Gastroesophageal sphincter (tissue), 4 donors: ENCODE results near the gene STC2. TPM values are rescaled to one million over a fixed set of nuclear protein-coding genes. Genes with fewer than 3 reads are reported as not detected.

Experiments
- ATAC-seq: fragments of 150-250 bp; one replicate; pipeline ENCODE4 v1.9.1; 2016; ENCODE audit warnings: mild to moderate bottlenecking, moderate library complexity
- H3K27ac ChIP-seq, 4 donors: fragments of 200-600 bp; sonication (generic) in 3 of 4; 1 replicate in 3 of 4; 2 replicates in 1 of 4; pipeline ENCODE4 v1.5.1; 2016 to 2019
- H3K27me3 ChIP-seq: fragments of 200-600 bp; sonication (generic); one replicate; pipeline ENCODE4 v1.5.1; 2019
- H3K36me3 ChIP-seq, 2 donors: fragments of 200-600 bp; sonication (generic); one replicate each; pipeline ENCODE4 v1.5.1; 2019; ENCODE audit warnings: control low read depth in 1 of 2
- H3K4me1 ChIP-seq, 3 donors: fragments of 200-600 bp; sonication (generic); 1 replicate in 2 of 3; 2 replicates in 1 of 3; pipeline ENCODE4 v1.5.1; 2016 to 2019; ENCODE audit warnings: control low read depth in 2 of 3
- H3K4me3 ChIP-seq, 2 donors: fragments of 200-600 bp; sonication (generic); one replicate each; pipeline ENCODE4 v1.5.1; 2019; ENCODE audit warnings: mild to moderate bottlenecking in 1 of 2, moderate library complexity in 1 of 2
- H3K9me3 ChIP-seq, 3 donors: fragments of 200-600 bp; sonication (generic); one replicate each; pipeline ENCODE4 v1.5.1; 2017 to 2019; ENCODE audit warnings: control low read depth in 2 of 3
- CTCF ChIP-seq, 4 experiments: fragments of 200-600 bp in 2 of 4; fragments of 450-650 bp in 2 of 4; sonication (generic) in 1 of 4; IDR thresholded peaks; one replicate each; pipeline ENCODE4 v1.5.1; 2017 to 2019; ENCODE audit warnings: antibody characterized with exemption in 4 of 4, mild to moderate bottlenecking in 2 of 4, moderate library complexity in 2 of 4
- EP300 ChIP-seq: sonication (generic); formaldehyde crosslinking; IDR thresholded peaks from one replicate; pipeline ENCODE4 v1.6.1; 2017; ENCODE audit warnings: antibody characterized with exemption, mild to moderate bottlenecking
- POLR2A ChIP-seq, 2 donors: fragments of 450-650 bp; IDR thresholded peaks; one replicate each; pipeline ENCODE4 v1.6.1; 2017; ENCODE audit warnings: antibody characterized with exemption in 2 of 2, mild to moderate bottlenecking in 2 of 2, moderate library complexity in 1 of 2
- POLR2AphosphoS5 ChIP-seq: sonication (generic); formaldehyde crosslinking; IDR thresholded peaks from one replicate; pipeline ENCODE4 v1.6.1; 2017; ENCODE audit warnings: antibody characterized with exemption
- WGBS, 2 donors: methylation state at CpG; one replicate each; pipeline ENCODE4 v1.1.5; 2018; ENCODE audit warnings: low coverage in 1 of 2; 5-methylcytosine and 5-hydroxymethylcytosine counted together
- total RNA-seq, 4 donors: library from RNA; depleted of rRNA; stranded (reverse); fragments of >200 nt; gene quantifications; one replicate each; pipeline ENCODE4 v1.1.0, GENCODE V29; 2016

Gene STC2
- total RNA-seq, 4 donors from 2014 or later: 34.1 to 116 (median 84.6) TPM

- Histone ChIP-seq H3K27ac (no peak overlapping the region), H3K9me3 (no peaks in the 10 kb centered on the region), H3K27me3 (peaks cover 39% of the 10 kb centered on the region), H3K4me1 (peaks cover 0 to 35% (median 27%) of the 10 kb centered on the region in 3 donors), H3K36me3 (no peaks in the 10 kb centered on the region), H3K4me3 (no peak overlapping the region)
- ATAC-seq: peak; percentile 77
- WGBS, 2 donors: 24 to 53% methylated on average over 3 to 12 of the region's 16 CpGs
- TF ChIP-seq EP300: no peak
- peak in 3 of 4 experiments; percentile 98 for TF ChIP-seq CTCF (IDR thresholded peaks at IDR 0.05)
- peak; percentile 33 for TF ChIP-seq POLR2AphosphoS5
- TF ChIP-seq POLR2A (IDR thresholded peaks at IDR 0.05): no peak
Observed at GRCh38 chr5:173331956-173332479, 3.8 kb upstream of the STC2 start.

GRCh38 chr5:173331287-173331686, 3.1 kb upstream of the STC2 start:
- no peak for ATAC-seq
- WGBS, 2 donors: 80 to 87% methylated on average over 1 to 3 of the region's 4 CpGs
- TF ChIP-seq POLR2AphosphoS5: no peak
- no peak for TF ChIP-seq POLR2A (IDR thresholded peaks at IDR 0.05)
- no peak for TF ChIP-seq EP300
- no peak for TF ChIP-seq CTCF (IDR thresholded peaks at IDR 0.05)
- peaks cover 0 to 43% (median 28%) of the 10 kb centered on the region in 3 donors for H3K4me1 ChIP-seq
- H3K36me3 ChIP-seq: no peaks in the 10 kb centered on the region
- H3K4me3 ChIP-seq: no peak overlapping the region
- no peaks in the 10 kb centered on the region for H3K9me3 ChIP-seq
- peaks cover 46% of the 10 kb centered on the region for H3K27me3 ChIP-seq
- no peak overlapping the region for H3K27ac ChIP-seq

GRCh38 chr5:173330338-173331206, 2.4 kb upstream of the STC2 start:
- H3K36me3 ChIP-seq: no peaks in the 10 kb centered on the region
- ATAC-seq: no peak
- 92 to 94% methylated on average over 3 to 7 of the region's 8 CpGs for WGBS, 2 donors
- no peak overlapping the region for H3K4me3 ChIP-seq
- peaks cover 52% of the 10 kb centered on the region for H3K27me3 ChIP-seq
- peak overlapping the region in 2 of 4 donors; percentile 5 to 21 for H3K27ac ChIP-seq
- no peak for TF ChIP-seq POLR2AphosphoS5
- TF ChIP-seq CTCF (IDR thresholded peaks at IDR 0.05): no peak
- TF ChIP-seq POLR2A (IDR thresholded peaks at IDR 0.05): no peak
- TF ChIP-seq EP300: no peak
- H3K4me1 ChIP-seq: peaks cover 0 to 50% (median 28%) of the 10 kb centered on the region in 3 donors
- H3K9me3 ChIP-seq: no peaks in the 10 kb centered on the region

- H3K4me3 ChIP-seq: peak overlapping the region; percentile 10 to 53
- no peak for ATAC-seq
- H3K9me3 ChIP-seq: no peaks in the 10 kb centered on the region
- 44 to 85% methylated on average over 5 to 18 of the region's 77 CpGs for WGBS, 2 donors
- peaks cover 0 to 57% (median 31%) of the 10 kb centered on the region in 3 donors for H3K4me1 ChIP-seq
- H3K36me3 ChIP-seq: no peaks in the 10 kb centered on the region
- peak overlapping the region in 3 of 4 donors; percentile 38 to 78 (median 59) for H3K27ac ChIP-seq
- H3K27me3 ChIP-seq: peaks cover 56% of the 10 kb centered on the region
- TF ChIP-seq CTCF (IDR thresholded peaks at IDR 0.05): peak in 1 of 4 experiments; percentile 24
- TF ChIP-seq POLR2AphosphoS5: no peak
Observed at GRCh38 chr5:173329491-173330337, 1.5 kb upstream of the STC2 start.
